GM12878 (cell line): ENCODE results near the gene POF1B.

ENCODE experiments used
- BCL11A ChIP-seq: IDR thresholded peaks from 2 replicates; pipeline ENCODE4 v1.6.1; 2011; ENCODE audit warnings: low read depth, low read length
- CREB1 ChIP-seq: IDR thresholded peaks from 2 replicates; pipeline ENCODE4 v1.6.1; 2012; ENCODE audit warnings: low read depth, mild to moderate bottlenecking, inconsistent platforms
- NFYA ChIP-seq: IDR thresholded peaks from 2 replicates; pipeline ENCODE4 v1.6.1; 2011; ENCODE audit warnings: low read depth, mild to moderate bottlenecking, low read length, improper control_type of control experiment, borderline replicate concordance
- POLR2A ChIP-seq: IDR thresholded peaks from 2 replicates; pipeline ENCODE4 v1.6.1; 2011; ENCODE audit warnings: low read depth, mild to moderate bottlenecking, low read length
- RBBP5 ChIP-seq: fragments of 200-600 bp; sonication (generic); conservative IDR thresholded peaks from 2 replicates; pipeline ENCODE4 v1.6.1; 2016
- TAF1 ChIP-seq: IDR thresholded peaks from 2 replicates; pipeline ENCODE4 v1.6.1; 2011; ENCODE audit warnings: mild to moderate bottlenecking, low read depth, low read length, borderline replicate concordance
- YBX1 ChIP-seq: fragments of 450-650 bp; IDR thresholded peaks from 2 replicates; pipeline ENCODE4 v1.6.1; 2016; ENCODE audit warnings: antibody characterized with exemption
- ZNF274 ChIP-seq: IDR thresholded peaks from one replicate; pipeline ENCODE4 v1.8.0; 2011; ENCODE audit not compliant: insufficient read length, insufficient read depth
- TF ChIP-seq, protein P1 (sequence below): IDR thresholded peaks from 2 replicates; pipeline ENCODE4 v1.6.1; 2012; ENCODE audit warnings: low read depth, low read length, improper control_type of control experiment
- TF ChIP-seq, protein P2 (sequence below), 3 experiments: IDR thresholded peaks in 2 of 3; conservative IDR thresholded peaks in 1 of 3; 2 replicates each; pipeline ENCODE4 v1.5.1; 2011; ENCODE audit warnings: low read depth in 3 of 3, low read length in 3 of 3, mild to moderate bottlenecking in 3 of 3, control low read depth in 2 of 3, moderate library complexity in 2 of 3, inconsistent platforms in 1 of 3, mixed read lengths in 1 of 3; ENCODE audit not compliant: control insufficient read depth in 2 of 3, insufficient read depth in 1 of 3; ENCODE audit errors: extremely low read depth in 1 of 3
- TF ChIP-seq, protein P3 (sequence below): IDR thresholded peaks from 2 replicates; pipeline ENCODE4 v1.6.1; 2011; ENCODE audit warnings: low read depth, low read length, improper control_type of control experiment, borderline replicate concordance
- TF ChIP-seq, protein P4 (sequence below): IDR thresholded peaks from 2 replicates; pipeline ENCODE4 v1.6.1; 2011; ENCODE audit warnings: borderline replicate concordance, low read depth, mild to moderate bottlenecking, moderate library complexity, mixed read lengths, low read length; ENCODE audit not compliant: insufficient read depth; ENCODE audit errors: extremely low read length

DNA sequence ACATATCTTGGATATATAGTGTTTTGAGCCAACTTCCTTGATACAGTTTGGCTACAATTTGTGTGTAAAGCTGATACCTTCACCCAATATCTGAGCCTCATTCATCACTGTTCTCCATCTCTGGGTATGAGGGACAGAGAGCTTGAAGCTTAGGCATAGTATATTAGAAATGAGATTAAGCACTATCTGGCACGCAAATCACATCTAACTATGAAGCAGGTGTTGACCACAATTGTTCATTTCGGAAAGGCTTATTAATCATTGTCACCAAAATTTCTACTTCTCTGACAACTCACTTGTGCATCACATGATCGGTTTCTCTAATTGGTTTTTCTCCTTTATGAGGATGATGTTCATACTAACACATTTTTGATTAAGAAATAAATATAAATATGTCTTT is 2.1 kb upstream of the POF1B start:
- TF ChIP-seq, protein P1, sequence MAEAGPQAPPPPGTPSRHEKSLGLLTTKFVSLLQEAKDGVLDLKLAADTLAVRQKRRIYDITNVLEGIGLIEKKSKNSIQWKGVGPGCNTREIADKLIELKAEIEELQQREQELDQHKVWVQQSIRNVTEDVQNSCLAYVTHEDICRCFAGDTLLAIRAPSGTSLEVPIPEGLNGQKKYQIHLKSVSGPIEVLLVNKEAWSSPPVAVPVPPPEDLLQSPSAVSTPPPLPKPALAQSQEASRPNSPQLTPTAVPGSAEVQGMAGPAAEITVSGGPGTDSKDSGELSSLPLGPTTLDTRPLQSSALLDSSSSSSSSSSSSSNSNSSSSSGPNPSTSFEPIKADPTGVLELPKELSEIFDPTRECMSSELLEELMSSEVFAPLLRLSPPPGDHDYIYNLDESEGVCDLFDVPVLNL = no peak
- TF ChIP-seq, protein P2, sequence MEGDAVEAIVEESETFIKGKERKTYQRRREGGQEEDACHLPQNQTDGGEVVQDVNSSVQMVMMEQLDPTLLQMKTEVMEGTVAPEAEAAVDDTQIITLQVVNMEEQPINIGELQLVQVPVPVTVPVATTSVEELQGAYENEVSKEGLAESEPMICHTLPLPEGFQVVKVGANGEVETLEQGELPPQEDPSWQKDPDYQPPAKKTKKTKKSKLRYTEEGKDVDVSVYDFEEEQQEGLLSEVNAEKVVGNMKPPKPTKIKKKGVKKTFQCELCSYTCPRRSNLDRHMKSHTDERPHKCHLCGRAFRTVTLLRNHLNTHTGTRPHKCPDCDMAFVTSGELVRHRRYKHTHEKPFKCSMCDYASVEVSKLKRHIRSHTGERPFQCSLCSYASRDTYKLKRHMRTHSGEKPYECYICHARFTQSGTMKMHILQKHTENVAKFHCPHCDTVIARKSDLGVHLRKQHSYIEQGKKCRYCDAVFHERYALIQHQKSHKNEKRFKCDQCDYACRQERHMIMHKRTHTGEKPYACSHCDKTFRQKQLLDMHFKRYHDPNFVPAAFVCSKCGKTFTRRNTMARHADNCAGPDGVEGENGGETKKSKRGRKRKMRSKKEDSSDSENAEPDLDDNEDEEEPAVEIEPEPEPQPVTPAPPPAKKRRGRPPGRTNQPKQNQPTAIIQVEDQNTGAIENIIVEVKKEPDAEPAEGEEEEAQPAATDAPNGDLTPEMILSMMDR (IDR thresholded peaks at IDR 0.05 in 2 of 3, conservative IDR thresholded peaks at IDR 0.05 in 1 of 3; ENCODE audit: control insufficient read depth in 2 of 3, extremely low read depth in 1 of 3, insufficient read depth in 1 of 3, low read depth in 3 of 3, low read length in 3 of 3) = no peak
- TF ChIP-seq ZNF274 (no peak), BCL11A (peak; percentile 63; the same call in 1 of the 2 replicates), POLR2A (no peak), NFYA (no peak), YBX1 (no peak), TAF1 (no peak), CREB1 (no peak), RBBP5 (no peak)
- TF ChIP-seq, protein P3, sequence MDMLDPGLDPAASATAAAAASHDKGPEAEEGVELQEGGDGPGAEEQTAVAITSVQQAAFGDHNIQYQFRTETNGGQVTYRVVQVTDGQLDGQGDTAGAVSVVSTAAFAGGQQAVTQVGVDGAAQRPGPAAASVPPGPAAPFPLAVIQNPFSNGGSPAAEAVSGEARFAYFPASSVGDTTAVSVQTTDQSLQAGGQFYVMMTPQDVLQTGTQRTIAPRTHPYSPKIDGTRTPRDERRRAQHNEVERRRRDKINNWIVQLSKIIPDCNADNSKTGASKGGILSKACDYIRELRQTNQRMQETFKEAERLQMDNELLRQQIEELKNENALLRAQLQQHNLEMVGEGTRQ = no peak; the same call in 1 of the 2 replicates
- TF ChIP-seq, protein P4, sequence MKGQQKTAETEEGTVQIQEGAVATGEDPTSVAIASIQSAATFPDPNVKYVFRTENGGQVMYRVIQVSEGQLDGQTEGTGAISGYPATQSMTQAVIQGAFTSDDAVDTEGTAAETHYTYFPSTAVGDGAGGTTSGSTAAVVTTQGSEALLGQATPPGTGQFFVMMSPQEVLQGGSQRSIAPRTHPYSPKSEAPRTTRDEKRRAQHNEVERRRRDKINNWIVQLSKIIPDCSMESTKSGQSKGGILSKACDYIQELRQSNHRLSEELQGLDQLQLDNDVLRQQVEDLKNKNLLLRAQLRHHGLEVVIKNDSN = no peak
